Progenitor cell of endocrine pancreas (in vitro differentiated cells): ENCODE measurements around the gene PTH1R. TPM values are rescaled to one million over a fixed set of nuclear protein-coding genes. Genes with fewer than 3 reads are reported as not detected.

Experiments used
- DNase-seq: peaks from one replicate; pipeline ENCODE4 v3.0.0; 2021; ENCODE audit warnings: low spot score; ENCODE audit not compliant: unreplicated experiment
- H3K27ac Mint-ChIP-seq: 2 replicates; pipeline ENCODE4 v1.8.0; 2021; ENCODE audit warnings: mild to moderate bottlenecking, moderate library complexity, mixed read lengths
- H3K27me3 Mint-ChIP-seq: 2 replicates; pipeline ENCODE4 v1.8.0; 2021; ENCODE audit warnings: mixed read lengths
- H3K36me3 Mint-ChIP-seq: 2 replicates; pipeline ENCODE4 v1.8.0; 2022; ENCODE audit warnings: mixed read lengths; ENCODE audit not compliant: insufficient read depth
- H3K4me1 Mint-ChIP-seq: 2 replicates; pipeline ENCODE4 v1.8.0; 2021; ENCODE audit warnings: low read depth, mixed read lengths
- H3K4me3 Mint-ChIP-seq: 2 replicates; pipeline ENCODE4 v1.8.0; 2021; ENCODE audit warnings: low read depth, mild to moderate bottlenecking, moderate library complexity, mixed read lengths
- H3K9me3 Mint-ChIP-seq: 2 replicates; pipeline ENCODE4 v1.8.0; 2021; ENCODE audit warnings: low read depth, mixed read lengths
- total RNA-seq: library from RNA; stranded (reverse); gene quantifications from 2 replicates; pipeline ENCODE4 v1.2.1, GENCODE V29; 2021
- TF ChIP-seq, protein P1 (sequence below): fragments of 200-600 bp; sonication (generic); IDR thresholded peaks from one replicate; pipeline ENCODE4 v1.5.0; 2021; ENCODE audit warnings: antibody characterized with exemption, mild to moderate bottlenecking; ENCODE audit not compliant: unreplicated experiment

Gene PTH1R
- total RNA-seq, 1 donor from 2014 or later, result 0.26 TPM

DNA sequence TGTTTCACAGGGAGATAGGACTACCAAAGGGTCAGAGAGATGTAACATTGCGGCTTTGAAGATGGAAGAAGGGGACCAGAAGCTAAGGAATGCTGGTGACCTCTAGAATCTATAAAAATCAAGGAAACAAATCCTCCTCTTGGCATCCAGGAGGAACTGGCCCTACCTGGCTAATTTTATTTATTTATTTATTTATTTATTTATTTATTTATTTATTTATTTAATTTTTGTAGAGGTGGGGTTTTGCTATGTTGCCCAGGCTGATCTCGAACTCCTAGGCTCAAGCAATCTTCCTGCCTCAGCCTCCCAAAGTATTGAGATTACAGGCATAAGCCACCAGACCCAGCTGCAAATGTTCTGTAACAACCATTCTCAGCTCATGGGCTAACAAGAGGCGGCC lies 34.0 kb upstream of the PTH1R start:
- Mint-ChIP-seq H3K27ac (no peak overlapping the region), H3K27me3 (no peaks in the 10 kb centered on the region), H3K4me3 (no peak overlapping the region), H3K36me3 (peaks cover 11% of the 10 kb centered on the region), H3K4me1 (peaks cover 2% of the 10 kb centered on the region), H3K9me3 (peaks cover 29% of the 10 kb centered on the region)
- TF ChIP-seq, protein P1, sequence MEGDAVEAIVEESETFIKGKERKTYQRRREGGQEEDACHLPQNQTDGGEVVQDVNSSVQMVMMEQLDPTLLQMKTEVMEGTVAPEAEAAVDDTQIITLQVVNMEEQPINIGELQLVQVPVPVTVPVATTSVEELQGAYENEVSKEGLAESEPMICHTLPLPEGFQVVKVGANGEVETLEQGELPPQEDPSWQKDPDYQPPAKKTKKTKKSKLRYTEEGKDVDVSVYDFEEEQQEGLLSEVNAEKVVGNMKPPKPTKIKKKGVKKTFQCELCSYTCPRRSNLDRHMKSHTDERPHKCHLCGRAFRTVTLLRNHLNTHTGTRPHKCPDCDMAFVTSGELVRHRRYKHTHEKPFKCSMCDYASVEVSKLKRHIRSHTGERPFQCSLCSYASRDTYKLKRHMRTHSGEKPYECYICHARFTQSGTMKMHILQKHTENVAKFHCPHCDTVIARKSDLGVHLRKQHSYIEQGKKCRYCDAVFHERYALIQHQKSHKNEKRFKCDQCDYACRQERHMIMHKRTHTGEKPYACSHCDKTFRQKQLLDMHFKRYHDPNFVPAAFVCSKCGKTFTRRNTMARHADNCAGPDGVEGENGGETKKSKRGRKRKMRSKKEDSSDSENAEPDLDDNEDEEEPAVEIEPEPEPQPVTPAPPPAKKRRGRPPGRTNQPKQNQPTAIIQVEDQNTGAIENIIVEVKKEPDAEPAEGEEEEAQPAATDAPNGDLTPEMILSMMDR, result no peak
- DNase-seq, result no peak

GRCh38 chr3:46844397-46844796 lies 33.1 kb upstream of the PTH1R start:
- H3K4me1 Mint-ChIP-seq, result peaks cover 4% of the 10 kb centered on the region
- no peak overlapping the region for H3K27ac Mint-ChIP-seq
- no peak for DNase-seq
- peaks cover 6% of the 10 kb centered on the region for H3K36me3 Mint-ChIP-seq
- TF ChIP-seq, protein P1, result no peak
- H3K4me3 Mint-ChIP-seq, result peak overlapping the region; percentile 46
- H3K27me3 Mint-ChIP-seq, result no peaks in the 10 kb centered on the region
- H3K9me3 Mint-ChIP-seq, result peaks cover 23% of the 10 kb centered on the region

- Mint-ChIP-seq H3K9me3 (peaks cover 23% of the 10 kb centered on the region), H3K27me3 (no peaks in the 10 kb centered on the region), H3K4me1 (peaks cover 4% of the 10 kb centered on the region), H3K4me3 (peak overlapping the region; percentile 73), H3K27ac (peak overlapping the region; percentile 87), H3K36me3 (peaks cover 5% of the 10 kb centered on the region)
- DNase-seq, result no peak
- TF ChIP-seq, protein P1, result no peak
Observed at GRCh38 chr3:46844881-46845312, 32.6 kb upstream of the PTH1R start.

DNA sequence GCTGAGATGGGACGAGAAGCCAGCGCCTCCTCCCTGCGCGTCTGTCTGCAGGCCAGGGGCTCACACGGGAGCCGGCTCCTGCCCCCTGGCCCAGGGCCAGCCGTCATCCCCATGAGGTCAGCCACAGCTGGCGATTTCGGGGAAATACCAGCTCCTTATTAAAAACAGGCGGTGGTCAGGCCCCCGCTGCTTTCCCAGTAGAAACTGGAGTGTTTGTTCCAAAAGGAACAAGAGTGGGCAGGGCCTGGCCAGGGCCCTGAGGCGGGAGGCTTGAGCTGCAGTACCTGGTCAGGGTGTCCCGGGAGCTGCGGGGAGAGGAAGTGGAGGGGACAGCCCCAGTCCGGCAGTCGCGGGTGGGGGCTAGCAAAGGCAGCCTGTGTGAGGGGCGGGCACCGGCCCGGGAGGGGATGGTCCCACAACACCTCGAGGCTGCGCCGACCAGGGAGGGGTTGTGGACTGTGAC lies 32.1 kb upstream of the PTH1R start:
- DNase-seq, result no peak
- Mint-ChIP-seq H3K4me3 (peak overlapping the region; percentile 73), H3K27ac (peak overlapping the region; percentile 87)

DNA sequence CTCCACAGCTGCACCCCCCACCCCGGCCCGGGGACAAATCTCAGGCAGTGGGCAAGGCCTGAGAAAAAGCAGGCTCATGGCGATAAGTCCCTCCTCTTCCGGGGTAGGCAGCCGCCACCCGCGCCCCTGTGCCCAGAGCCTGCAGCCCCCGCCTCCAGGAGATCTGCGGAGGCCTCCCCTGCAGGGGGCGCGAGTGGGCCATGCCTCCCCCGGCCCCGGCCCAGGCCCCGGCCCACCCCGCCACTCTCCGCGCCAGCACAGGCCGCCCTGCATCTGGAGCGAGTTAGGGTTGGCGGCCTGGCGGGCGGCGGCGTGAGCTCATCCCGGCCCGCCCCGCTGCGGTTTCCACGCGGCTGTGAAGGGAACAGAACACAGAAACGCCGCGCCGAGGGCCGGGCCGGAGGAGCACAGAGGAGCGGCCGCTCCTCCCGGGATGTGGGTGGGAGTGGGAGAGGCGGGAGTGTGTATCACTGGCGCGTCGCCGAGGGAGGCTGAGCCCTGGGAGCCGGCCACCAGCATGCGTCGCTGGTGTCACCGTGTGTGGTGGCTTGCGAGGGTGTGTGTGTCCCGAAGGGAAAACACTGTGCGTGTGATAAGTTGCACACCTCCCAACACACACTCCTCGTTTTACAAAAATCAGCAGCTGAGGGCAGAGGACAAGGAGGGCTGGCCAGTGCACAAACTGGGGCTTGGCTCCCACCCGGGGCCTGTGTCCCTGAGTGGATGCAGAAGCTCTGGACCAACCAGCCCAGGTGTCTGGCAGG lies 31.5 kb upstream of the PTH1R start:
- H3K27me3 Mint-ChIP-seq, result no peaks in the 10 kb centered on the region
- TF ChIP-seq, protein P1, result peak; percentile 78
- H3K4me3 Mint-ChIP-seq, result peak overlapping the region; percentile 73
- H3K4me1 Mint-ChIP-seq, result peaks cover 4% of the 10 kb centered on the region
- H3K36me3 Mint-ChIP-seq, result peaks cover 5% of the 10 kb centered on the region
- H3K9me3 Mint-ChIP-seq, result peaks cover 16% of the 10 kb centered on the region
- DNase-seq, result peak; percentile 78
- no peak overlapping the region for H3K27ac Mint-ChIP-seq

More for the DNA sequence above, 32.1 kb upstream of the PTH1R start:
- TF ChIP-seq, protein P1, result no peak
- Mint-ChIP-seq H3K9me3 (peaks cover 20% of the 10 kb centered on the region), H3K4me1 (peaks cover 4% of the 10 kb centered on the region), H3K27me3 (no peaks in the 10 kb centered on the region), H3K36me3 (peaks cover 5% of the 10 kb centered on the region)
